K562 (cell line): ENCODE measurements around the gene NUP50. TPM values are rescaled to one million over a fixed set of nuclear protein-coding genes. Genes with fewer than 3 reads are reported as not detected.

Experiments
- ETV6 ChIP-seq, 3 experiments: fragments of 150-350 bp in 1 of 3; sonication (generic) in 1 of 3; formaldehyde crosslinking in 1 of 3; IDR thresholded peaks; 2 replicates each; pipeline versions ENCODE4 v1.6.1 to v1.8.0; 2014 to 2022; ENCODE audit warnings: borderline replicate concordance in 2 of 3, low read depth in 2 of 3, antibody characterized with exemption in 1 of 3, low read length in 1 of 3, mild to moderate bottlenecking in 1 of 3, missing genetic modification reagents in 1 of 3
- FOXJ3 ChIP-seq: sonication (generic); formaldehyde crosslinking; IDR thresholded peaks from 2 replicates; pipeline ENCODE4 v1.4.0; 2020; ENCODE audit warnings: mild to moderate bottlenecking, missing genetic modification reagents
- PCBP1 ChIP-seq: fragments of 200-400 bp; formaldehyde crosslinking; IDR thresholded peaks from 2 replicates; pipeline ENCODE4 v1.6.1; 2018; ENCODE audit warnings: mild to moderate bottlenecking, low read depth, low read length; ENCODE audit not compliant: poor library complexity, severe bottlenecking
- SRSF3 ChIP-seq: fragments of 200-400 bp; formaldehyde crosslinking; IDR thresholded peaks from 2 replicates; pipeline ENCODE4 v1.6.1; 2016; ENCODE audit warnings: mild to moderate bottlenecking, low read length, moderate library complexity; ENCODE audit not compliant: insufficient read depth
- STAT5A ChIP-seq: IDR thresholded peaks from 2 replicates; pipeline ENCODE4 v1.6.1; 2012; ENCODE audit warnings: low read length, inconsistent platforms, borderline replicate concordance
- TAF7 ChIP-seq: fragments of 450-650 bp; IDR thresholded peaks from 2 replicates; pipeline ENCODE4 v1.6.1; 2016; ENCODE audit warnings: missing genetic modification characterization, missing compliant biosample characterization
- TFAM ChIP-seq: fragments of 250-450 bp; sonication (Bioruptor Pico); conservative IDR thresholded peaks from 2 replicates; pipeline ENCODE4 v1.5.0; 2021; ENCODE audit warnings: mild to moderate bottlenecking, moderate library complexity
- polyA plus RNA-seq, 8 experiments: library from polyadenylated mRNA; depleted of rRNA in 4 of 8; stranded (reverse) in 5 of 8; unstranded in 3 of 8; fragments of >200 nt; fragmentation: Nextera tagmentation in 2 of 8; fragmentation: Illumina TruSeq in 1 of 8; extraction: Ambion mirVana in 2 of 8; extraction: Trizol in 1 of 8; gene quantifications; 2 replicates each; pipeline versions ENCODE4 v1.2.1 to v1.2.3, GENCODE V29; 2011 to 2014; ENCODE audit warnings: inconsistent platforms in 1 of 8, missing spikeins in 1 of 8
- total RNA-seq, 7 experiments: library from RNA; depleted of rRNA in 6 of 7; stranded (reverse); fragments of >200 nt in 6 of 7; fragmentation: Illumina TruSeq in 2 of 7; extraction: Trizol in 2 of 7; gene quantifications; 2 replicates each; pipeline versions ENCODE4 v1.2.1 to v1.2.3, GENCODE V29; 2011 to 2021; ENCODE audit warnings: low replicate concordance in 1 of 7
- TF ChIP-seq, protein P1 (sequence below): fragments of 150-350 bp; IDR thresholded peaks from 2 replicates; pipeline ENCODE4 v1.6.1; 2014; ENCODE audit warnings: low read depth, mild to moderate bottlenecking, low read length, borderline replicate concordance

NUP50 gene
- total and polyA plus RNA-seq, 9 of the 15 experiments (the other 6 are each of a cell fraction or from before 2014, with no cell fraction given) = 23.8 to 83.7 (median 55.3) TPM

DNA sequence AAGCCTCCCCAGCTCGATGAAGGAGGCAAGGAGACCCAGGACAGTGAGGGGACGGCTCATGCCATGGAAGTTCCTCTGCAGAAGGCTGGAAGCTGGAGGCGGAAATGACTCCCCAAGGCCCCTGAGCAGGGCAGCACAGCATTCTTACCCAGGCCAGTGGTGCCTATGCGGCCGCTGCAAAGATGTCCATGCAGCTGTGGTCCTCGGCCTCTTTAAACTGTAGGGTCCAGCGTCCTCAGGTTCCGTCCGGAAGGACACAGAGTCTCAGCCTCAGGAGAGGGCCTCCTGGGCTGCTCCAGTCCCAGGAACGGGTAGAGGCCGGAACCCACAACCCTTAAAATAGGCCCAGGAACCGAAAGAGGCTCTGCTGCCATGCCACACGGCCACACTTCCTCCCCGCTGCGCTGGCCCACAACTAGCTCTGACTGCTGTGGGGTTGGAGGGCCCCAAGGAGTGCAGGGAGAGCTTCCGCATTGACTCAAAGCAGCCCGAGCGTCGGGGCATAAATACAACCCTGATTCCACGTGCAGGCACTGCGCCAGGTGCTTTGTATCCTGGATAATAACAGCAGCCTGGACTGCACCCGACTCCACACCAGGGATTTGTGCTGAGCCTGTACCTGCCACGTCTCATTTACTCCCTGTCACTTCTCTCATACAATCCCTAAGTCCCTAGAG lies 71.5 kb downstream of the NUP50 start (continued):
- TF ChIP-seq, protein P1, sequence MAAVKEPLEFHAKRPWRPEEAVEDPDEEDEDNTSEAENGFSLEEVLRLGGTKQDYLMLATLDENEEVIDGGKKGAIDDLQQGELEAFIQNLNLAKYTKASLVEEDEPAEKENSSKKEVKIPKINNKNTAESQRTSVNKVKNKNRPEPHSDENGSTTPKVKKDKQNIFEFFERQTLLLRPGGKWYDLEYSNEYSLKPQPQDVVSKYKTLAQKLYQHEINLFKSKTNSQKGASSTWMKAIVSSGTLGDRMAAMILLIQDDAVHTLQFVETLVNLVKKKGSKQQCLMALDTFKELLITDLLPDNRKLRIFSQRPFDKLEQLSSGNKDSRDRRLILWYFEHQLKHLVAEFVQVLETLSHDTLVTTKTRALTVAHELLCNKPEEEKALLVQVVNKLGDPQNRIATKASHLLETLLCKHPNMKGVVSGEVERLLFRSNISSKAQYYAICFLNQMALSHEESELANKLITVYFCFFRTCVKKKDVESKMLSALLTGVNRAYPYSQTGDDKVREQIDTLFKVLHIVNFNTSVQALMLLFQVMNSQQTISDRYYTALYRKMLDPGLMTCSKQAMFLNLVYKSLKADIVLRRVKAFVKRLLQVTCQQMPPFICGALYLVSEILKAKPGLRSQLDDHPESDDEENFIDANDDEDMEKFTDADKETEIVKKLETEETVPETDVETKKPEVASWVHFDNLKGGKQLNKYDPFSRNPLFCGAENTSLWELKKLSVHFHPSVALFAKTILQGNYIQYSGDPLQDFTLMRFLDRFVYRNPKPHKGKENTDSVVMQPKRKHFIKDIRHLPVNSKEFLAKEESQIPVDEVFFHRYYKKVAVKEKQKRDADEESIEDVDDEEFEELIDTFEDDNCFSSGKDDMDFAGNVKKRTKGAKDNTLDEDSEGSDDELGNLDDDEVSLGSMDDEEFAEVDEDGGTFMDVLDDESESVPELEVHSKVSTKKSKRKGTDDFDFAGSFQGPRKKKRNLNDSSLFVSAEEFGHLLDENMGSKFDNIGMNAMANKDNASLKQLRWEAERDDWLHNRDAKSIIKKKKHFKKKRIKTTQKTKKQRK = no peak
- TF ChIP-seq SRSF3 = no peak
- TF ChIP-seq ETV6 (IDR thresholded peaks at IDR 0.05; ENCODE audit: borderline replicate concordance in 1 of 2, low read depth in 2 of 2, low read length in 1 of 2) = no peak
- TF ChIP-seq ETV6 (CRISPR knock-in tag; IDR thresholded peaks at IDR 0.05; ENCODE audit: borderline replicate concordance) = no peak
- no peak for TF ChIP-seq TAF7 (tag)
- no peak for TF ChIP-seq STAT5A
- no peak for TF ChIP-seq TFAM (CRISPR knock-in tag)
- no peak for TF ChIP-seq PCBP1
- no peak for TF ChIP-seq FOXJ3
